HK-2 (cell line): Measurements from ENCODE around the gene TRIM26.
A peak's percentile ranks its signal among the peaks of the same experiment; 100 is the strongest.
"Not testable (repeated sequence)": the region's sequence is repeated elsewhere in the genome, so short reads cannot be mapped to it uniquely, and the experiment has no call there.

Experiments used
- DNase-seq: peaks from one replicate; pipeline ENCODE4 v3.0.0-alpha.2; 2018; ENCODE audit not compliant: unreplicated experiment

The TRIM26 gene

DNA sequence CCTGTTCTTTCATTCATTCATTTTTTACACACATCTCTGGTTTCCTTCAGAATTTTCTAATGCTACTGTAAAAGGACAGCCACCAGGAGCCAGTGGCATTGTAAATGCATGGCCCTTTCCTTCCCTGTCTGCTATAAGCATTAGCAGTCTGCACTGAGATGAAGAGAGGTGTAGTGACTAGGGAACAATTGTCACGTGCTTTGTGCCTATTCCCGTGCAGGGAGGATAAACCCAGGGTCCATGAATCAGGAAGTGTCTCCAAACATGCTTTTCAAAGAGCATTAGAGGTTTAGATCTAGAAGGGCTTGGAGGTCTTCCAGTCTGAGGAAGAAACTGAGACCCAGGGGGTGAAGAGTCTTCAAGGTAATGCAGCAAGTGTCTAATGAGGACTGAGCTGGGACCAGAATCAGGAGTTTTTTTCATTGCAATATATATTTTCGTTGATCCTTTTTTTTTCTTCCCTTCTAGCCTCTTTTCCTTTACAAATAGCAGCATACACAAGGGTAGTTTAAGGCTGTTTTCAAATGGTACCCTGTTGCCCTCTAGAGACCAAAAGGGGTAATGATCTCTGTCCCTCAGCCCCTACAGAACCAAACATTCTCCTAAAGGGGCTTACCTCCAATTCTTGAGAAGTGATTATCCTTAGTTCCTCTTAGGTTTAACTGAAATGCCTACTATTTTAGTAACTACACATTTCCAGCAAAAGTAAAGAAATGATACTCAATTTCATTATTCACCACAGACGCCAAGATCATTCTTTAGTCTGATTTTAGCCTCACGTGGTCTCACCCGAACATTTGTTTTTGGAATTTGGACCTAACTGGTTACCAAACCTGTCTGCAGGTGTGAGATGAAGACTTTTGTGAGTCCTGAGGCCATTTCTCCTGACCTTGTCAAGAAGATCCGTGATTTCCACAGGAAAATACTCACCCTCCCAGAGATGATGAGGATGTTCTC is 43.3 kb downstream of the TRIM26 start:
- no peak for DNase-seq

DNA sequence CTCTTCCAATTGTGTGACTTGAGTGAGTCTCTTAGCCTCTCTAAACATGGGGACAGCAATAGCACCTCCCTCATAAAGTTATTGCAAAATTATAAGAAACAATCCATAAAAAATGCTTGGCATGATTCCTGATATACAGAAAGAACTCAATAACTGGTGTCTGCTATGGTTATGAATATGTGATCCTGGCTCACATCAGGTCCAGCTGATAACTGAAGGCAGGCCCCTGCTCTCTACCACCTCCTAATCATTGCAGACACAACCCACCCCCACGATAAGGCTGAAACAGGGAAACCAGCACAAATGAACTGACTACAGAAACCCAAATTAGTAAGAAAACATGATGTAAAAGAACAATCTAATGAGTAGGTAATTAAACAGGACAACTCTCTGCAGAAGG is 44.5 kb downstream of the TRIM26 start:
- DNase-seq: no peak

DNA sequence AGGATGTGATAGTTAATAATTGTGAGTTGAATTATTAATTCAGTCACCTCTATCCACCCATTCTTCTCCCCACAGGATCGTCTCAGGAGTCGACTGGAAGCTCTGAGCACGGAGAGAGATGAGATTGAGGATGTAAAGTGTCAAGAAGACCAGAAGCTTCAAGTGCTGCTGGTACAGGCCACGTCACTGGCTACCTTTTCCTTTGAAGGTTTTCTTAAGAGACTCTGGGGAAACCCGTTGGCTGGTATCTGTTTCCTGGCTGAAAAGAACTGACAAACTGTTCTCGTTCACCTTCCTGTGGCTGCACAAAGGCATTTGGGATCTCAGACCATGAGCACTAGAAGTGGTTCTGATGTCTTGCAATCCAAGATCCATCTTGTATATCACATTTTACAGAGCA is 46.1 kb downstream of the TRIM26 start:
- no peak for DNase-seq

- DNase-seq: not testable (repeated sequence)
These were observed 48.0 kb downstream of the TRIM26 start for GRCh38 chr6:30165238-30165637.

GRCh38 chr6:30164714-30165113 is 48.5 kb downstream of the TRIM26 start:
- no peak for DNase-seq

GRCh38 chr6:30163918-30164654 is 49.1 kb downstream of the TRIM26 start:
- no peak for DNase-seq

GRCh38 chr6:30163090-30163917 is 49.9 kb downstream of the TRIM26 start, which contains the start of gene TRIM15:
Gene TRIM15 (plus strand): TSS chr6:30163546. CDS start chr6:30163685, 139 bp downstream.
- DNase-seq: no peak

GRCh38 chr6:30162265-30163089 is 50.7 kb downstream of the TRIM26 start:
- no peak for DNase-seq

- DNase-seq: no peak
These were observed 52.2 kb downstream of the TRIM26 start, which contains the start of gene TRIM10 for GRCh38 chr6:30160785-30161531. Gene TRIM10 (minus strand): TSS chr6:30161211. CDS start chr6:30160858, 353 bp downstream.

DNA sequence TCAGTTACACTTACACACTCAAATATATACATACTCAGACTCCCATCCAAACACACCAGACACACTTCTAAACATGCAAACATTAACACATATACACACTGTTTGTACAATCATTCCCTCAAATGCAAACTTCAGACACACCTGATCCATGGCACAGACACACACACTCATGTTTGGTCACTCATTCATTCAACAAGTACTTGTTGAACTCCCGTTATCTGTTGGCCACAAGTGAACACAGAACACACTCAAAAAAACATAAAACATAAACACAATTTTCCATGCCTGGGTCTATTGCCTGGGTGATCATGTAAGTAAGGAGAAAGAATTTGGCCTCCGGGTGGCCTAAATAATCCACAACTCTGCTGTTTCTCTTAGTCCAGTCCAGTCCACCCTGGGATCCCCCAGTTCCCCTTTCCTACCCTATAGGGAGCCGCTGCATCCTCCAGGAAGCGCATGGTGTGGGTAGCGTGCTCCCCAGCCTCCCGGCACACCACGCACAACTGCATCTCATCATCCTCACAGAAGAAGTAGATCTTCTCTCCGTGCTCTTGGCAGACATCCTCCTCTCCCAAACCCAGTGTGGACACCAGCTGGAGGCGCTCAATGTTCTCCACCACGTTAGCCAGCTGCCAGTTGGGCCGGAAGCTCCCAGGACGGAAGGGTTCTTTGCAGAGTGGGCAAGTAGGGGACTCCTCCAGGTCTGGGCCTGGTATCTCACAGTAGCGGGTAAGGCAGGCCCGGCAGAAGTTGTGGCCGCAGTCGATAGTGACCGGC is 53.0 kb downstream of the TRIM26 start:
- DNase-seq: no peak

DNA sequence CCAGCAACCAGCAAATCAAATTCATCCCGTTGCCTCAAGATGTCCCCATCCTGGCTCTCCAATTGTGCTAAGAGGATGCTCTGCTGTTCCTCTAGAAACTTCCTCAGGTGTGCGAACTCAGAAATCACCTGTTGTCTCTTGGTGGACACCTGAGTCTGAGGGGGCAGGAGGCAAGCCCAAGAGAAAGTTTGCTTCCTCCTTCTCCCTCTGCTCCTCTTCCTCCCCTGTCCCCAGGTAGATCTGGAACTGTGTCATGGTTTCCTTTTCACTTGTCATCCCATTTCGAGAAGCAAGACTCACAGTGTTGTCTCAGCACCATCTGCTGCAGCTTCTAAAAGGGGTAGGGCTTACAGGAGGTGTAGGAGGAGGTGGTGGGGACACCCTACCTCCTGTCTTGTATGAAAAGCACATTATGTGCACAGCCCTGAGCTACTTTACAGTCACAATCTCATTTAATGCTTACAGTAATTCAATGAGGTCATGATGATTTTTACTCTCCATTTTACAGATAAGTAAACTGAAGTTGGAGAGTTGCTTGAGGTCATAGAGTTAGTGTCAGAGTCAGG is 54.6 kb downstream of the TRIM26 start:
- DNase-seq: no peak

DNA sequence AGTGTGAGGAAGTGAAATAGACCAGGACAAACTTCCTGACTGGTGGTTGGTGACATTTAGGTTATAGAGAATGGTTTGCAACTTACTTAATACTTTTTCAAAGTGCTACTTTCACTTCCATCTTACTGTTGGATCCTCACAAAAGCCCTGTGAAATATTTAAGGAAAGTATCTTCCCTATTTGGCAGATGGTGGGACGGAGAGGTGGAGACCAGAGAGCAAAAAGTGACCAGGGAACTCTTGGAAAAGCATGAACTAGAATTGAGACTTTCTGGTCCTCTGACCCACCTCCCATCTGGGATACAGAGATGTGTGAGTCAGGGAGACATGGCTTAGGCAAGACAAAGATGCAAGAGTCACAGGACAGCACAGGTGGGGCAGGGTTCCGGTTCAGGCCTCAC is 55.2 kb downstream of the TRIM26 start:
- no peak for DNase-seq

GRCh38 chr6:30157581-30157980 is 55.6 kb downstream of the TRIM26 start:
- no peak for DNase-seq

GRCh38 chr6:30156774-30157173 is 56.4 kb downstream of the TRIM26 start:
- DNase-seq: no peak

DNA sequence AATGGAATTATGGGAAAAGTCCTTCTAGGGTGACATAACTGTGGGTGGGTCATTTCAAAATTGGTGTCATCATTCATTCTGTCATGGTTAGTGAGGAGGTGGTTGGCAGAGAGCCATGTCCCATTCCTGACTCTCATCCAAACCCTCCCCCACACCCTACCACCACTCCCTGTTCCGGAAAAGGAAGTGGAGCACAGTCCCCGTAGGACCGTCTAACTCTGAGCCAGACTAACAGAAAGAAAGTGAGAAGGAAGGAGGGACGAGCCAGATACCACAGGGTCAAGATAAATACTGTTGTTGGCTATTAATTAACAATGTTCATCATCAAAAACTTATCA is 57.0 kb downstream of the TRIM26 start:
- DNase-seq: peak; percentile 78

DNA sequence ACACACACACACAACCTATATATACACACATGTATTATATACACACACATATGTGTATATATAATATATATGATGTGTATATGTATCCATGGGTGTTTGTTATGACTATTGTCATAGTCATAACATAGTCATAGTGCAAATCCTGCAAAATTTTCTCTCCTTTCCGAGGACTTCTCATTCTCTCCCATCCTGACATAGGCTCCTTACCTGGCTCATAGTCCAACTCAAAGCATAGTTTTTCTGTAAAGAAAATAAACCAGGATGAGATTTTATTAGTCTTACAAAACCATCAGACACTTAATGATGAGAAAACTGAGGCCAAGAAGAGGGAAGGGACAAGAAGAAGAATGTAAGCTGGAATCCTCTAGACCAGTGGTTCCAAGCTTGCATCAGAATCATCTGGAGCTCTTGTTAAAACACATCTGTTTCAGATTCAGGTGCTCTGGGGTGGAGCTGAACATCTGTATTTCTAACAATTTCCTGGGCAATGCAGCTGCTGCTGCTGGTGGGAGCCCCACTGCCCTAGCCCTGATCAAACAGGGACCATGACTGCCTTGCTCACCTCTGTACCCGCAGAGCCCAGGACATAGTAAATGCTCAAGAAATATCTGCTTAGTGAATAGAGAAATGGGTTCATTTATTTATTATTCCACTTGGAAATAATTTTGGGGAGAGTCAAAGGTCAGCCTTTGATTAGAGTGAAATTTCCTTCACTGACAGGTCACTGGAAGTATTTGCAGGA is 57.5 kb downstream of the TRIM26 start:
- DNase-seq: no peak

DNA sequence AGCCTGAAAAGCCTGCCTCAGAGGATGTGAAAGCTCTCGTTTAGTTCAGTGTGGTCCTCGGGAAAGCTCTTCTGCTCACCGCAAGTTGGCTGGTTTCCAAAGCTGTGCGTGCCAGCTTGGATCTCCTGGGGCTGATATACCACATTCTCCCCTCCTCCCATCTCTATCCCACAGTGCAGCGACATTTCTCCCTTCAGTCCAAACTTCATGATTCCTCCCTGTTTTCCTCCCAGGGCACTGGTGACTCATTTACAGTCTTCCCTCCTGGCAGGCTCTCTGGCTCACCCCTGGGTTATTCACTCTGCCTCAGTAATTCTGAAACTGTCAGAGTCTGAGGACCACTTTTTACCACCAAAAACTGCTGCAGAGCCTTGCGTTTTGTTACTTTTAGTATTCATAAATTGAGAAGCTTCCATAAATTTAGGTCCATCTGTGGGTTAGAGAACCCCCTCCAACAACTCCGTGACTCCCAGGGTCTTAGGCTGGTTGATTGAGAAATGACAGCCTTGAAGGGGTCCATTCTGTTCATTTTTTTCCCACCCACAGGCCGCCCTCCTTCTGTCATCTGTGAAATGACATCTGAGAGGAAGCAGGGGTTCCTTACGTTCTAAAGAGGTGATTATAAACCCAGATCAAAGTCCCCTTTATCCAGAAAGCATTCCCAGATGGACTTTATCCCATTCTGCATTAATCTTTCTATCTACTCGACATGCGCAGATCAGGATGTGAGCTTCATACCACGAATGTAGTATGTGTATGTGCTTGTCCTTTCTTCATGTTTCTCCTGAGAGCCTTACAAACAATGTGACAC is 58.3 kb downstream of the TRIM26 start:
- peak; percentile 66 for DNase-seq

GRCh38 chr6:30154061-30154460 is 59.1 kb downstream of the TRIM26 start:
- DNase-seq: no peak
